Measurements from ENCODE around the gene EFS.
"Not testable (repeated sequence)": the region's sequence is repeated elsewhere in the genome, so short reads cannot be mapped to it uniquely, and the experiment has no call there.

The EFS gene

DNA sequence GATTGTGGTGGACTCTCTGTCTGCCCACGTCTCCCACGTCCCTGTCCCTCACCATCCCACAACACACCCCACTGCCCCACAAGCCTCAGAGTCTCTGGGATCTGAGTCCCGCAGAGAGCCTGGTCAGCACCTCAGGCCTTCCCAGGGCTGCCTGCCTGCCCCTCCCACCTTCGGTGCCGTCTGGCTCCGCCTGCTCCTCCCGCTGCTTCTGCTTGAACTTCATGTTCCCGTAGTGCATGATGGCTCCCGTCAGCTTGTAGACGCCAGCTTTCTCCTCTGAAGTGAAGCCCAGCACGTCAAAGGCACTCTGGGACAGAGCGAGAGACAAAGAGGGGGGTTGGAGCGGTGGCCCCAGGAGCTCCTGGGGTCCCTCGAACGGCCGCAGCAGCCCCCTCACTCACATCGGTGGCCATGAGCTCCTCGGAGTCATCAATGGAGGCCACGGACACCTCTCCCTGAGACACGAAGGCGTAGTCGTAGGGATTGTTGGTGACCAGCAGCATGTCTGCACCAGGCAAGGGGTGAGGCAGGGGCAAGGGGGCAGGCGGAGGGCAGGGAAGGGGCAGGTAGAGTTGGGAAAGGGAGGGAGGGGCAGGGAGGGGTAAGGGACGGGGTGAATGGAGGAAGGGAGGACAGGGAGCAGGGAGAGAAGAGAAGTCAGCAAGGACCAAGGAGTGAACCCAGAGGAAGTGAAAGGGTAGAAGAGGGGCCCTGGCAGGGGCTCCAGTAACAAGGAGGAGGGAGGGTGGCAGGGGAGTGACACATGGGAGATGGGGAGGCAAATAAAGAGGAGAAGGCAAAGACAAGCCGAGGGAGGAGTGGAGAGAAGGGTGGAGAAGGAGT is 37.5 kb upstream of the EFS start:
- no peak for TF ChIP-seq CTCF (IDR thresholded peaks at IDR 0.05; ENCODE audit: low read depth, low read length)
- no peak for DNase-seq
- Histone ChIP-seq H3K4me3 (ENCODE audit: low read depth, low read length) (no peak overlapping the region), H3K9me3 (ENCODE audit: severe bottlenecking) (no peaks in the 10 kb centered on the region), H3K27me3 (ENCODE audit: insufficient read depth, low read depth, severe bottlenecking) (no peaks in the 10 kb centered on the region), H3K27ac (no peak overlapping the region), H3K36me3 (no peaks in the 10 kb centered on the region)

- H3K36me3 ChIP-seq: no peaks in the 10 kb centered on the region
- no peaks in the 10 kb centered on the region for H3K27me3 ChIP-seq (ENCODE audit: insufficient read depth, low read depth, severe bottlenecking)
- DNase-seq: no peak
- no peak for TF ChIP-seq CTCF (IDR thresholded peaks at IDR 0.05; ENCODE audit: low read depth, low read length)
- H3K4me3 ChIP-seq (ENCODE audit: low read depth, low read length): no peak overlapping the region
- H3K27ac ChIP-seq: no peak overlapping the region
- no peaks in the 10 kb centered on the region for H3K9me3 ChIP-seq (ENCODE audit: severe bottlenecking)
Observed at GRCh38 chr14:23401291-23401690, 36.3 kb upstream of the EFS start.

- H3K9me3 ChIP-seq (ENCODE audit: severe bottlenecking); H3K4me3 ChIP-seq (ENCODE audit: low read depth, low read length); H3K36me3 ChIP-seq; H3K27me3 ChIP-seq (ENCODE audit: insufficient read depth, low read depth, severe bottlenecking); H3K27ac ChIP-seq; DNase-seq: not testable (repeated sequence)
Observed at GRCh38 chr14:23400496-23401149, 35.7 kb upstream of the EFS start.

- no peaks in the 10 kb centered on the region for H3K9me3 ChIP-seq (ENCODE audit: severe bottlenecking)
- H3K4me3 ChIP-seq (ENCODE audit: low read depth, low read length): no peak overlapping the region
- TF ChIP-seq CTCF (IDR thresholded peaks at IDR 0.05; ENCODE audit: low read depth, low read length): no peak
- H3K27ac ChIP-seq: no peak overlapping the region
- no peaks in the 10 kb centered on the region for H3K27me3 ChIP-seq (ENCODE audit: insufficient read depth, low read depth, severe bottlenecking)
- no peak for DNase-seq
- H3K36me3 ChIP-seq: no peaks in the 10 kb centered on the region
Observed at GRCh38 chr14:23399591-23399990, 34.6 kb upstream of the EFS start.

DNA sequence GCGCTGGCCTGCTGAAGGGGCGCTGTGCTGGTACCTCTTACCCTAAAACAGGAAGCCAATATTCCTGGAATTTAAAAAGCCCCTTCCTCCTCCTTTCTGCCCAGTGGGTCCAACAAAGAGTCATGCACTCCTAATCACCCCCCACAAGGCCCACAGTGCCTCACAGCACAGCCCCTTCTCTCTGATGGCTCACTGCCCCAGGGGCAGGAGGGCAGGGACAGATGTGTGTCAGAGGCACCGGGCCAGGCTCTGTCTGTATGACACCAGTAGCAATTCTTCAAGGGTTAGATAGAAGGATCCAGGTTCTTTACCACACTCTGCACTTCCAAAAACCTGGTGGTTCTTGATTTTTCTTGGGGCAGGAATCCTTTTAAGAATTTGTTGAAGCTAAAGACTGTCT is 34.2 kb upstream of the EFS start:
- Histone ChIP-seq H3K27me3 (ENCODE audit: insufficient read depth, low read depth, severe bottlenecking) (no peaks in the 10 kb centered on the region), H3K27ac (no peak overlapping the region)

More for the DNA sequence above, 34.2 kb upstream of the EFS start:
- H3K36me3 ChIP-seq: no peaks in the 10 kb centered on the region
- H3K9me3 ChIP-seq (ENCODE audit: severe bottlenecking): no peaks in the 10 kb centered on the region
- DNase-seq: no peak
- no peak overlapping the region for H3K4me3 ChIP-seq (ENCODE audit: low read depth, low read length)
- no peak for TF ChIP-seq CTCF (IDR thresholded peaks at IDR 0.05; ENCODE audit: low read depth, low read length)

All from WERI-Rb-1 (cell line).